MM.1S (cell line): ENCODE measurements around the gene ZNF615.
"Not testable (repeated sequence)": the region's sequence is repeated elsewhere in the genome, so short reads cannot be mapped to it uniquely, and the experiment has no call there.

Experiments used
- DNase-seq: peaks from one replicate; pipeline ENCODE4 v3.0.0-alpha.2; 2015
- H2AFZ ChIP-seq: fragments of 300-600 bp; sonication (generic); 2 replicates; pipeline ENCODE4 v1.6.0; 2016; ENCODE audit warnings: antibody characterized with exemption, low read length
- H3F3A ChIP-seq: fragments of 300-600 bp; sonication (generic); 2 replicates; pipeline ENCODE4 v1.6.1; 2016; ENCODE audit warnings: mild to moderate bottlenecking, antibody characterized with exemption, low read length, moderate library complexity, mixed read lengths; ENCODE audit not compliant: insufficient read depth
- H3K27ac ChIP-seq: fragments of 300-600 bp; sonication (generic); 2 replicates; pipeline ENCODE4 v1.5.1; 2016; ENCODE audit warnings: mild to moderate bottlenecking, low read length
- H3K27me3 ChIP-seq: fragments of 300-600 bp; sonication (generic); replicated peaks from 2 replicates; pipeline ENCODE4 v1.6.0; 2016; ENCODE audit warnings: low read length; ENCODE audit not compliant: insufficient read depth
- H3K36me3 ChIP-seq: fragments of 300-600 bp; sonication (generic); replicated peaks from 2 replicates; pipeline ENCODE4 v1.6.1; 2016; ENCODE audit warnings: mild to moderate bottlenecking, low read length, mixed read lengths; ENCODE audit not compliant: insufficient read depth
- H3K4me1 ChIP-seq: fragments of 300-600 bp; sonication (generic); 2 replicates; pipeline ENCODE4 v1.6.1; 2016; ENCODE audit warnings: low read length, mixed read lengths
- H3K4me2 ChIP-seq: fragments of 300-600 bp; sonication (generic); 2 replicates; pipeline ENCODE4 v1.6.0; 2016; ENCODE audit warnings: low read depth, low read length
- H3K4me3 ChIP-seq: fragments of 300-600 bp; sonication (generic); 2 replicates; pipeline ENCODE4 v1.5.1; 2016; ENCODE audit warnings: low read length, mixed read lengths
- H3K79me2 ChIP-seq: fragments of 300-600 bp; sonication (generic); 2 replicates; pipeline ENCODE4 v1.6.1; 2016; ENCODE audit warnings: mixed run types, low read length, mixed read lengths
- H3K9ac ChIP-seq: fragments of 300-600 bp; sonication (generic); 2 replicates; pipeline ENCODE4 v1.6.1; 2016; ENCODE audit warnings: low read length, mixed read lengths
- H3K9me2 ChIP-seq: fragments of 300-600 bp; sonication (generic); replicated peaks from 2 replicates; pipeline ENCODE4 v1.6.1; 2016; ENCODE audit warnings: mild to moderate bottlenecking, low read length, mixed read lengths; ENCODE audit not compliant: insufficient read depth
- H3K9me3 ChIP-seq: fragments of 300-600 bp; sonication (generic); replicated peaks from 2 replicates; pipeline ENCODE4 v1.6.1; 2016; ENCODE audit warnings: mild to moderate bottlenecking, low read length, mixed read lengths; ENCODE audit not compliant: insufficient read depth
- H4K20me1 ChIP-seq: fragments of 300-600 bp; sonication (generic); 2 replicates; pipeline ENCODE4 v1.6.1; 2016; ENCODE audit warnings: mild to moderate bottlenecking, low read length, moderate library complexity, mixed read lengths; ENCODE audit not compliant: insufficient read depth
- EZH2 ChIP-seq: fragments of 300-600 bp; sonication (generic); optimal IDR thresholded peaks from 2 replicates; pipeline ENCODE3; 2017; ENCODE audit warnings: low read depth, mild to moderate bottlenecking, antibody characterized with exemption, low read length, mixed read lengths
- EZH2phosphoT487 ChIP-seq: fragments of 300-600 bp; sonication (generic); IDR thresholded peaks from 2 replicates; pipeline ENCODE4 v1.6.1; 2018; ENCODE audit warnings: antibody characterized with exemption, low read length
- TF ChIP-seq, protein P1 (sequence below): fragments of 300-600 bp; sonication (generic); IDR thresholded peaks from 2 replicates; pipeline ENCODE4 v1.5.1; 2016; ENCODE audit warnings: antibody characterized with exemption, low read length, mixed read lengths

Gene ZNF615

DNA sequence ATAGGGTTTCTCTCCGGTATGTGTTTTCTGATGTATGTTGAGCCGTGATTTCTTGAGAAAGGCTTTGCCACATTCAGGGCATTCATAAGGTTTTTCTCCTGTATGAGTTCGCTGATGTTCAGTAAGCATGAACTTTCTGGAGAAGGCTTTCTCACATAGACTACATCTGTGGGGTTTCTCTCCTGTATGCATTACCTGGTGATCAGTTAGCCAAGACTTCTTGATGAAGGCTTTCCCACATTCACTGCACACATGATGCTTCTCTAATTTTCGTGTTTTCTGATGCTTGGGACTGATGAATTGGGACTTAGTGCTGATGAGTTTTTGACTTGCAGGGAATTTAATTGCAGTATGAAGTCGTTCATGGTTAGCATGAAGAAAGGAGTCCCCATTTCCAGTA is 42.4 kb downstream of the ZNF615 start:
- no peak for DNase-seq
- no peaks in the 10 kb centered on the region for H3K9me2 ChIP-seq
- no peaks in the 10 kb centered on the region for H3K79me2 ChIP-seq
- H3K36me3 ChIP-seq: peaks cover 13% of the 10 kb centered on the region
- H3K9ac ChIP-seq: no peak overlapping the region
- H3K4me3 ChIP-seq: no peak overlapping the region
- TF ChIP-seq, protein P1, sequence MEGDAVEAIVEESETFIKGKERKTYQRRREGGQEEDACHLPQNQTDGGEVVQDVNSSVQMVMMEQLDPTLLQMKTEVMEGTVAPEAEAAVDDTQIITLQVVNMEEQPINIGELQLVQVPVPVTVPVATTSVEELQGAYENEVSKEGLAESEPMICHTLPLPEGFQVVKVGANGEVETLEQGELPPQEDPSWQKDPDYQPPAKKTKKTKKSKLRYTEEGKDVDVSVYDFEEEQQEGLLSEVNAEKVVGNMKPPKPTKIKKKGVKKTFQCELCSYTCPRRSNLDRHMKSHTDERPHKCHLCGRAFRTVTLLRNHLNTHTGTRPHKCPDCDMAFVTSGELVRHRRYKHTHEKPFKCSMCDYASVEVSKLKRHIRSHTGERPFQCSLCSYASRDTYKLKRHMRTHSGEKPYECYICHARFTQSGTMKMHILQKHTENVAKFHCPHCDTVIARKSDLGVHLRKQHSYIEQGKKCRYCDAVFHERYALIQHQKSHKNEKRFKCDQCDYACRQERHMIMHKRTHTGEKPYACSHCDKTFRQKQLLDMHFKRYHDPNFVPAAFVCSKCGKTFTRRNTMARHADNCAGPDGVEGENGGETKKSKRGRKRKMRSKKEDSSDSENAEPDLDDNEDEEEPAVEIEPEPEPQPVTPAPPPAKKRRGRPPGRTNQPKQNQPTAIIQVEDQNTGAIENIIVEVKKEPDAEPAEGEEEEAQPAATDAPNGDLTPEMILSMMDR: no peak
- TF ChIP-seq EZH2: no peak
- TF ChIP-seq EZH2phosphoT487: no peak
- H3K27ac ChIP-seq: no peak overlapping the region
- H4K20me1 ChIP-seq: no peaks in the 10 kb centered on the region
- no peaks in the 10 kb centered on the region for H3K27me3 ChIP-seq
- no peaks in the 10 kb centered on the region for H3F3A ChIP-seq
- H3K4me1 ChIP-seq: no peaks in the 10 kb centered on the region
- no peak overlapping the region for H3K4me2 ChIP-seq
- H3K9me3 ChIP-seq: no peaks in the 10 kb centered on the region; the same call in 1 of the 2 replicates
- H2AFZ ChIP-seq: no peak overlapping the region

- not testable (repeated sequence) for H3K79me2 ChIP-seq, H3K27me3 ChIP-seq, H3K9me2 ChIP-seq, H2AFZ ChIP-seq, H3K4me3 ChIP-seq, H3F3A ChIP-seq, DNase-seq, H3K27ac ChIP-seq, H3K36me3 ChIP-seq, H4K20me1 ChIP-seq, H3K9ac ChIP-seq, H3K9me3 ChIP-seq, H3K4me2 ChIP-seq, H3K4me1 ChIP-seq
These were observed 47.3 kb downstream of the ZNF615 start for GRCh38 chr19:51960621-51961233.

- no peak overlapping the region for H3K4me2 ChIP-seq
- no peak for TF ChIP-seq EZH2
- H3K4me1 ChIP-seq: no peaks in the 10 kb centered on the region
- H3K36me3 ChIP-seq: no peaks in the 10 kb centered on the region
- H3K27me3 ChIP-seq: no peaks in the 10 kb centered on the region
- no peaks in the 10 kb centered on the region for H3K79me2 ChIP-seq
- H3K4me3 ChIP-seq: no peak overlapping the region
- no peak overlapping the region for H2AFZ ChIP-seq
- no peak for DNase-seq
- no peaks in the 10 kb centered on the region for H4K20me1 ChIP-seq
- H3K27ac ChIP-seq: no peak overlapping the region
- H3K9ac ChIP-seq: no peak overlapping the region
- no peaks in the 10 kb centered on the region for H3K9me3 ChIP-seq
- no peaks in the 10 kb centered on the region for H3K9me2 ChIP-seq
- H3F3A ChIP-seq: no peaks in the 10 kb centered on the region
These were observed 48.2 kb downstream of the ZNF615 start for GRCh38 chr19:51959791-51960190.

DNA sequence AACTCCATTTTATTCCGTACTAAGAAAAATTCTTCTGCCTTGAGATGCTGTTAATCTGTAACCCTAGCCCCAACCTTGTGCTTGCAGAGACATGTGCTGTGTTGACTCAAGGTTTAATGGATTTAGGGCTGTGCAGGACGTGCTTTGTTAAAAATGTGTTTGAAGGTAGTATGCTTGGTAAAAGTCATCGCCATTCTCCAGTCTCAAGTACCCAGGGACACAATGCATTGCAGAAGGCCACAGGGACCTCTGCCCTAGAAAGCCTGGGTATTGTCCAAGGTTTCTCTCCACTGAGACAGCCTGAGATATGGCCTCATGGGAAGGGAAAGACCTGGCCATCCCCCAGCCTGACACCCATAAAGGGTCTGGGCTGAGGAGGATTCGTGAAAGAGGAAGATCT is 50.2 kb downstream of the ZNF615 start:
- not testable (repeated sequence) for H2AFZ ChIP-seq, H3F3A ChIP-seq, H3K4me1 ChIP-seq, H3K4me2 ChIP-seq, H3K27me3 ChIP-seq, H3K27ac ChIP-seq, H4K20me1 ChIP-seq, H3K9me2 ChIP-seq, H3K79me2 ChIP-seq, H3K4me3 ChIP-seq, H3K36me3 ChIP-seq, DNase-seq, H3K9me3 ChIP-seq, H3K9ac ChIP-seq

GRCh38 chr19:51948975-51949374 is 59.0 kb downstream of the ZNF615 start:
- Histone ChIP-seq H3K4me1 (no peaks in the 10 kb centered on the region), H3K4me3 (no peak overlapping the region), H3K9me3 (no peaks in the 10 kb centered on the region), H3K9me2 (no peaks in the 10 kb centered on the region), H2AFZ (no peak overlapping the region), H3K27me3 (no peaks in the 10 kb centered on the region), H3K4me2 (no peak overlapping the region), H3K36me3 (no peaks in the 10 kb centered on the region), H3K79me2 (no peaks in the 10 kb centered on the region), H3K27ac (no peak overlapping the region), H4K20me1 (no peaks in the 10 kb centered on the region), H3K9ac (no peak overlapping the region), H3F3A (no peaks in the 10 kb centered on the region)
- TF ChIP-seq EZH2 (no peak), EZH2phosphoT487 (no peak)
- DNase-seq: no peak
